ENCODE results near the gene SELENOF.
"Not testable (repeated sequence)": the region's sequence is repeated elsewhere in the genome, so short reads cannot be mapped to it uniquely, and the experiment has no call there.

DNA sequence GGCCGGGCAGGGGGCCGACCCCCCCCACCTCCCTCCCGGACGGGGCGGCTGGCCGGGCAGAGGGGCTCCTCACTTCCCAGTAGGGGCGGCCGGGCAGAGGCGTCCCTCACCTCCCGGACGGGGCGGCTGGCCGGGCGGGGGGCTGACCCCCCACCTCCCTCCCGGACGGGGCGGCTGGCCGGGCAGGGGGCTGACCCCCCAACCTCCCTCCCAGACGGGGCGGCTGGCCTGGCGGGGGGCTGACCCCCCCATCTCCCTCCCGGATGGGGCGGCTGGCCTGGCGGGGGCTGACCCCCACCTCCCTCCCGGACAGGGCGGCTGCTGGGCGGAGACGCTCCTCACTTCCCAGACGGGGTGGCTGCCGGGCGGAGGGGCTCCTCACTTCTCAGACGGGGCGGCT lies 14.5 kb downstream of the SELENOF start:
- TF ChIP-seq, protein P1, sequence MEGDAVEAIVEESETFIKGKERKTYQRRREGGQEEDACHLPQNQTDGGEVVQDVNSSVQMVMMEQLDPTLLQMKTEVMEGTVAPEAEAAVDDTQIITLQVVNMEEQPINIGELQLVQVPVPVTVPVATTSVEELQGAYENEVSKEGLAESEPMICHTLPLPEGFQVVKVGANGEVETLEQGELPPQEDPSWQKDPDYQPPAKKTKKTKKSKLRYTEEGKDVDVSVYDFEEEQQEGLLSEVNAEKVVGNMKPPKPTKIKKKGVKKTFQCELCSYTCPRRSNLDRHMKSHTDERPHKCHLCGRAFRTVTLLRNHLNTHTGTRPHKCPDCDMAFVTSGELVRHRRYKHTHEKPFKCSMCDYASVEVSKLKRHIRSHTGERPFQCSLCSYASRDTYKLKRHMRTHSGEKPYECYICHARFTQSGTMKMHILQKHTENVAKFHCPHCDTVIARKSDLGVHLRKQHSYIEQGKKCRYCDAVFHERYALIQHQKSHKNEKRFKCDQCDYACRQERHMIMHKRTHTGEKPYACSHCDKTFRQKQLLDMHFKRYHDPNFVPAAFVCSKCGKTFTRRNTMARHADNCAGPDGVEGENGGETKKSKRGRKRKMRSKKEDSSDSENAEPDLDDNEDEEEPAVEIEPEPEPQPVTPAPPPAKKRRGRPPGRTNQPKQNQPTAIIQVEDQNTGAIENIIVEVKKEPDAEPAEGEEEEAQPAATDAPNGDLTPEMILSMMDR (IDR thresholded peaks at IDR 0.05): not testable (repeated sequence)
- TF ChIP-seq POLR2A (IDR thresholded peaks at IDR 0.05): not testable (repeated sequence)
